Heart left ventricle (tissue), 16 donors: ENCODE data around the gene RNF130. TPM values are rescaled to one million over a fixed set of nuclear protein-coding genes. Genes with fewer than 3 reads are reported as not detected.

Experiments used
- ATAC-seq, 4 donors: fragments of 200-7000 bp; cut with Tn5 transposase; one replicate each; pipeline ENCODE4 v1.9.1; 2020 to 2022; ENCODE audit warnings: moderate library complexity in 4 of 4, mild to moderate bottlenecking in 3 of 4, moderate number of reproducible peaks in 1 of 4
- DNase-seq, 5 donors: peaks; one replicate each; pipeline ENCODE4 v3.0.0-alpha.2; 2020
- H3K27ac ChIP-seq, 12 donors: fragments of 200-600 bp; sonication (generic) in 4 of 12; one replicate each; pipeline versions ENCODE4 v1.5.0 to v1.8.0; 2016 to 2022; ENCODE audit warnings: mild to moderate bottlenecking in 2 of 12
- H3K27me3 ChIP-seq, 9 donors: fragments of 200-600 bp; sonication (generic) in 2 of 9; one replicate each; pipeline versions ENCODE4 v1.5.1 to v1.8.0; 2016 to 2022; ENCODE audit warnings: mild to moderate bottlenecking in 3 of 9
- H3K36me3 ChIP-seq, 9 donors: fragments of 200-600 bp; sonication (generic) in 2 of 9; one replicate each; pipeline versions ENCODE4 v1.5.0 to v1.8.0; 2018 to 2022; ENCODE audit warnings: mild to moderate bottlenecking in 2 of 9
- H3K4me1 ChIP-seq, 12 donors: fragments of 200-600 bp; sonication (generic) in 4 of 12; one replicate each; pipeline versions ENCODE4 v1.5.0 to v1.8.0; 2016 to 2022; ENCODE audit warnings: mild to moderate bottlenecking in 3 of 12
- H3K4me3 ChIP-seq, 12 donors: fragments of 200-600 bp; sonication (generic) in 4 of 12; one replicate each; pipeline versions ENCODE4 v1.5.0 to v1.8.0; 2017 to 2022; ENCODE audit warnings: mild to moderate bottlenecking in 9 of 12, moderate library complexity in 4 of 12
- H3K9me3 ChIP-seq, 12 donors: fragments of 200-600 bp; sonication (generic) in 4 of 12; one replicate each; pipeline versions ENCODE4 v1.5.0 to v1.8.0; 2016 to 2022; ENCODE audit warnings: mild to moderate bottlenecking in 1 of 12
- POLR2A ChIP-seq, 2 donors: fragments of 450-650 bp; IDR thresholded peaks; one replicate each; pipeline ENCODE4 v1.6.1; 2017; ENCODE audit warnings: antibody characterized with exemption in 2 of 2, mild to moderate bottlenecking in 2 of 2, moderate library complexity in 2 of 2
- WGBS, 4 donors: extraction: QIAGEN DNeasy Blood & Tissue Kit in 2 of 4; methylation state at CpG; one replicate each; pipeline versions ENCODE4 v1.1.5 to v1.1.7; 2013 to 2018; 5-methylcytosine and 5-hydroxymethylcytosine counted together
- intact Hi-C, 10 donors: fragments of 100-400 bp; cut with DNase I; formaldehyde crosslinking; loops; one replicate each; pipeline versions ENCODE4 v1.11.1 to v1.14.2; 2022
- polyA plus RNA-seq, 2 donors: library from polyadenylated mRNA; stranded (reverse); fragments of 200-250 nt; gene quantifications; one replicate each; pipeline ENCODE4 v1.2.3, GENCODE V29; 2013
- total RNA-seq, 9 donors: library from RNA; depleted of rRNA in 2 of 9; stranded (reverse); fragments of >200 nt in 2 of 9; fragmentation: NEBNext Ultra II Directional in 3 of 9; extraction: Animal tissue kit (Norgen Biotek cat#: 25700) in 3 of 9; gene quantifications; one replicate each; pipeline versions ENCODE4 v1.1.0 to v1.2.4, GENCODE V29; 2016 to 2023
- TF ChIP-seq, protein P1 (sequence below), 12 donors: fragments of 200-600 bp; sonication (generic) in 4 of 12; IDR thresholded peaks; one replicate each; pipeline versions ENCODE4 v1.5.0 to v1.8.0; 2018 to 2022; ENCODE audit warnings: antibody characterized with exemption in 12 of 12, mild to moderate bottlenecking in 5 of 12
- donor health status: ischemic (EF 13 %, LVEDD 7.1; RV severe dilation, severe dysfunction).
- donor health status: healthy with polysubstance abuse.
- donor health status: DM: no; HTN: yes; CAD: no.
- donor health status: DM: no; HTN: no; CAD: no.
- donor health status: ischemic (EF 25% LVEDD 6.9; RV normal size, moderate dysfunction).
- donor health status: ischemic (EF 25% LVEDD 5.7; RV mildly dilated, moderate dysfunction).
- donor health status: healthy.
- donor health status: DM: yes; HTN: yes; CAD: no.
- donor health status: ischemic (EF 35%, LVEDD 5.7; RV mildly dilated, moderate dysfunction).
- donor health status: nonischemic (EF 11% LVEDD 7.7; RV severe dilation, severe dysfunction).
- donor health status: DM: yes; HTN: yes; CAD: no.
- donor health status: PGD.
- donor health status: ischemic (EF 29% LVEDD 5.4; RV normal size, mild dysfunction).
- donor health status: nonischemic (EF 23%, LVEDD 6.1; RV moderate dilation, normal function).

The RNF130 gene
- total and polyA plus RNA-seq, 11 donors, result 26.3 to 76.2 (median 38.7) TPM

DNA sequence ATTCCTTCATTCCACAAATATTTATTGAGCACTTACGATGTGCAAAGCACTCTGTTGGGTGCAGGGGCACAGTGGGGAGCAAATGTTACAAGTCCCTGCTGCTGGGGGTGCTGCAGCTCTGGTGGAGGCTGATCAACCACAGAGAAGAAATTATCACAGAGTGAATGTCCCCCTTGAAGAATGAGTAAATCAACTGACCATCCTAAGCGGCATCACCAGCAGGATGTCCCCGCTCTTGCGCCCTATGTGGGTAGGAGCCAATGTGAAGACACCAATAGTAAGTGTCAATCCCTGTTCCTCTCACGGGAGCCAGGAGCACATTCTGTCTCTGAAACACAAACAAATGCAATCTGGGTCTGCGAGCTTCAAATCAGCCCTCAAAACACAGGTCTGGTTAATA, 116.5 kb downstream of the RNF130 start:
- Histone ChIP-seq H3K9me3 (no peaks in the 10 kb centered on the region), H3K4me3 (no peak overlapping the region), H3K36me3 (peaks cover 0 to 40% (median 22%) of the 10 kb centered on the region in 9 donors), H3K27me3 (no peaks in the 10 kb centered on the region), H3K4me1 (peaks cover 0 to 11% (median 0%) of the 10 kb centered on the region in 12 donors), H3K27ac (peak overlapping the region in 1 of 12 donors; percentile 21)
- WGBS, 4 donors, result 90 to 95% (median 92%) methylated on average over 6 of the region's 6 CpGs
- no peak for DNase-seq
- TF ChIP-seq POLR2A (IDR thresholded peaks at IDR 0.05), result no peak
- TF ChIP-seq, protein P1, sequence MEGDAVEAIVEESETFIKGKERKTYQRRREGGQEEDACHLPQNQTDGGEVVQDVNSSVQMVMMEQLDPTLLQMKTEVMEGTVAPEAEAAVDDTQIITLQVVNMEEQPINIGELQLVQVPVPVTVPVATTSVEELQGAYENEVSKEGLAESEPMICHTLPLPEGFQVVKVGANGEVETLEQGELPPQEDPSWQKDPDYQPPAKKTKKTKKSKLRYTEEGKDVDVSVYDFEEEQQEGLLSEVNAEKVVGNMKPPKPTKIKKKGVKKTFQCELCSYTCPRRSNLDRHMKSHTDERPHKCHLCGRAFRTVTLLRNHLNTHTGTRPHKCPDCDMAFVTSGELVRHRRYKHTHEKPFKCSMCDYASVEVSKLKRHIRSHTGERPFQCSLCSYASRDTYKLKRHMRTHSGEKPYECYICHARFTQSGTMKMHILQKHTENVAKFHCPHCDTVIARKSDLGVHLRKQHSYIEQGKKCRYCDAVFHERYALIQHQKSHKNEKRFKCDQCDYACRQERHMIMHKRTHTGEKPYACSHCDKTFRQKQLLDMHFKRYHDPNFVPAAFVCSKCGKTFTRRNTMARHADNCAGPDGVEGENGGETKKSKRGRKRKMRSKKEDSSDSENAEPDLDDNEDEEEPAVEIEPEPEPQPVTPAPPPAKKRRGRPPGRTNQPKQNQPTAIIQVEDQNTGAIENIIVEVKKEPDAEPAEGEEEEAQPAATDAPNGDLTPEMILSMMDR (IDR thresholded peaks at IDR 0.05), result no peak
- ATAC-seq, result no peak
- intact Hi-C loops, result no loop called here

DNA sequence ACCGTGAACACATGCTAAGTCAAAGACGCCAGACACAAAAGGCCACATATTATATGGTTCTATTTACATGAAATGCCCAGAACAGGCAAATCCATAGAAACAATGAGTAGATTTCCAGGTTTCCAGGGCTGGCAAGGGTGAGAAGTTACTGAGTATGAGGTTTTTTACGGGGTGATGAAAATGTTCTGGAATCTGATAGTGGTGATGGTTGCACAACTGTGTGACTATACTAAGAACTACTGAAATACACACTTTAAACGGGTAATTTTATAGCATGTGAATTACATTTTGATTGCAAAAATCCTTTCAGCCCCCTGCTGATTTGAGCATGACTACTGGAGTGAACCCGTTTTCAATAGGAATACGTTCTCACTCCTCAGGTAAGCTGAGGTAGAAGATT, 117.1 kb downstream of the RNF130 start:
- no peak for TF ChIP-seq POLR2A (IDR thresholded peaks at IDR 0.05)
- TF ChIP-seq, protein P1 (IDR thresholded peaks at IDR 0.05), result no peak
- Histone ChIP-seq H3K27ac (no peak overlapping the region), H3K27me3 (no peaks in the 10 kb centered on the region), H3K4me1 (peaks cover 0 to 11% (median 0%) of the 10 kb centered on the region in 12 donors), H3K36me3 (peaks cover 0 to 40% (median 22%) of the 10 kb centered on the region in 9 donors), H3K4me3 (no peak overlapping the region), H3K9me3 (no peaks in the 10 kb centered on the region)
- 94 to 98% (median 96%) methylated on average over 6 of the region's 6 CpGs for WGBS, 4 donors
- intact Hi-C loops, result no loop called here
- ATAC-seq (no peak), DNase-seq (no peak)

DNA sequence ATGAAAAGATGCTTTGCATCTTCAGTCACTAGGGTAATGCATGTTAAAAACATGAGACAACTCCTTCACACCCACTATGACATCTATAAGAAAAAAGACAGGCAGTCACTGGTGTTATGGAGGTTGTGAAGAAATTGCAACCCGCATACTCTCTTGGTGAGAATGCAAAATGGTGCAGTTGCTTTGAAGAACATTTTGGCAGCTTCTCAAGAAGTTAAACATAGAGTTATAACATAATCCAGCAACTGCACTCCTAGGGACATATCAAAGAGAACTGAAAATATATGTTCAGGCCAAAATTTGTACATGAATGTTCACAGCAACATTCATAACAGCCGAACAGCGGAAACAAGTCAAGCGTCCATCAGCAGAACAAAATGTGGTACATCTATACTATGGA, 117.6 kb downstream of the RNF130 start:
- ATAC-seq (no peak), DNase-seq (no peak)
- 96 to 97% (median 96%) methylated on average over 4 of the region's 4 CpGs for WGBS, 4 donors
- TF ChIP-seq POLR2A (IDR thresholded peaks at IDR 0.05), result no peak
- TF ChIP-seq, protein P1 (IDR thresholded peaks at IDR 0.05), result no peak
- H3K4me3 ChIP-seq, result no peak overlapping the region
- H3K9me3 ChIP-seq, result no peaks in the 10 kb centered on the region
- no peak overlapping the region for H3K27ac ChIP-seq
- H3K4me1 ChIP-seq, result peaks cover 0 to 11% (median 0%) of the 10 kb centered on the region in 12 donors
- intact Hi-C loops, result no loop called here
- no peaks in the 10 kb centered on the region for H3K27me3 ChIP-seq
- peaks cover 0 to 37% (median 22%) of the 10 kb centered on the region in 9 donors for H3K36me3 ChIP-seq

DNA sequence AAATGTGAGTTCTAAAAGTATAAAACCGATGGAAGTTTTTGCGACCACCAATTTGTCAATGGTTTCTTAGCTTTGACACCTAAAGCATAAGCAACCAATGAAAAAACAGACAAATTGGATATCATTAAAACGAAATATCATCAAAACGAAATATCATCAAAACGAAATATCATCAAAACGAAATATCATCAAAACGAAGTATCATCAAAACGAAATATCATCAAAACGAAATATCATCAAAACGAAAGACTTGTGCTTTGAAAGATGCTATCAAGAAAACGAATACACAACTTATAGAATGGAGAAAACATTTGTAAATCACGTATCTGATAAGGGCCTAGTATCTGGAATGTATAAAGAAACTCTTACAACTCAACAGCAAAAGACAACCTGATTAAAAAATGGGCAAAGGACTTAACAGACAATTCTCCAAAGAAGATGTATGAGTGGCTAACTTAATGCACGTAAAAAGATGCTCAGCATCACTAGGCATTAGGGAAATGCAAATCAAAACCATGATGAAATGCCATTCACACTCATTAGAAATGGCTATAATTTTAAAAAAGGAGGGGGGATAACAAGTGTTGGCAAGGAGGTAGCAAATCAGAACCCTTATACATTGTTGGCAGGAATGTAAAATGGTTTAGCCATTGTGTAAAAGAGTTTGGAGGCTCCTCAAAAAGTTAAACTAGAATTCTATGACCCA, 134.4 kb downstream of the RNF130 start:
- Histone ChIP-seq H3K4me1 (no peaks in the 10 kb centered on the region), H3K4me3 (no peak overlapping the region), H3K27ac (no peak overlapping the region), H3K9me3 (no peaks in the 10 kb centered on the region), H3K36me3 (no peaks in the 10 kb centered on the region), H3K27me3 (no peaks in the 10 kb centered on the region)
- DNase-seq, result no peak
- 88 to 95% (median 92%) methylated on average over 13 of the region's 13 CpGs for WGBS, 4 donors
- TF ChIP-seq POLR2A (IDR thresholded peaks at IDR 0.05), result no peak
- TF ChIP-seq, protein P1 (IDR thresholded peaks at IDR 0.05), result no peak
- intact Hi-C loops, result no loop called here
- no peak for ATAC-seq
